Measurements from ENCODE around the gene NUP42.

GRCh38 chr7:23184709-23185359, 3.0 kb downstream of the NUP42 start:
- TF ChIP-seq, protein P1, sequence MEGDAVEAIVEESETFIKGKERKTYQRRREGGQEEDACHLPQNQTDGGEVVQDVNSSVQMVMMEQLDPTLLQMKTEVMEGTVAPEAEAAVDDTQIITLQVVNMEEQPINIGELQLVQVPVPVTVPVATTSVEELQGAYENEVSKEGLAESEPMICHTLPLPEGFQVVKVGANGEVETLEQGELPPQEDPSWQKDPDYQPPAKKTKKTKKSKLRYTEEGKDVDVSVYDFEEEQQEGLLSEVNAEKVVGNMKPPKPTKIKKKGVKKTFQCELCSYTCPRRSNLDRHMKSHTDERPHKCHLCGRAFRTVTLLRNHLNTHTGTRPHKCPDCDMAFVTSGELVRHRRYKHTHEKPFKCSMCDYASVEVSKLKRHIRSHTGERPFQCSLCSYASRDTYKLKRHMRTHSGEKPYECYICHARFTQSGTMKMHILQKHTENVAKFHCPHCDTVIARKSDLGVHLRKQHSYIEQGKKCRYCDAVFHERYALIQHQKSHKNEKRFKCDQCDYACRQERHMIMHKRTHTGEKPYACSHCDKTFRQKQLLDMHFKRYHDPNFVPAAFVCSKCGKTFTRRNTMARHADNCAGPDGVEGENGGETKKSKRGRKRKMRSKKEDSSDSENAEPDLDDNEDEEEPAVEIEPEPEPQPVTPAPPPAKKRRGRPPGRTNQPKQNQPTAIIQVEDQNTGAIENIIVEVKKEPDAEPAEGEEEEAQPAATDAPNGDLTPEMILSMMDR (IDR thresholded peaks at IDR 0.05; ENCODE audit: insufficient read depth, low read depth, low read length), result peak; percentile 39
- no peak for TF ChIP-seq EZH2 (IDR thresholded peaks at IDR 0.05; ENCODE audit: insufficient read depth, low read length)
